ENCODE data around the gene CYBB. TPM values are rescaled to one million over a fixed set of nuclear protein-coding genes. Genes with fewer than 3 reads are reported as not detected.

The CYBB gene
- total RNA-seq, 1 donor, result not detected

DNA sequence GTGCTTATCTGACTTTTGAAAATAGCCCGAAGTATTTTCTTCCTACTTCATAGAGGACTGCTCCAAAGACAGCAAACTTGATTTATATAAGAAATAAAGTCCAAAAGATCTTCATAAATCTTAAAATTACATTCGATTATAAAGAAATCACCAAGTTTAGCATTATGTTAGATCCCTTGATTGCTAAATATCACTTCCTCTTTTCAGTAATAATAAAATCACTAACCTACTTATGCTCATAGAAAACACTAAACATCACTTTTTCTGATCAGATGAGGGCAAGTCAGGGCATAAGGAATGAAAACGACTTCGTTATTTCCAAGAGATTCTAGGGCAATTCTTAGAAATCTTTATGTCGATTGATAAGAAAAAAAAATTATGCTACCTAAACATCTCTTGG, 35.5 kb downstream of the CYBB start:
- no peak for DNase-seq (ENCODE audit: low read depth)
- H3K4me3 ChIP-seq (ENCODE audit: low read depth, low read length), result no peak overlapping the region
- TF ChIP-seq, protein P1, sequence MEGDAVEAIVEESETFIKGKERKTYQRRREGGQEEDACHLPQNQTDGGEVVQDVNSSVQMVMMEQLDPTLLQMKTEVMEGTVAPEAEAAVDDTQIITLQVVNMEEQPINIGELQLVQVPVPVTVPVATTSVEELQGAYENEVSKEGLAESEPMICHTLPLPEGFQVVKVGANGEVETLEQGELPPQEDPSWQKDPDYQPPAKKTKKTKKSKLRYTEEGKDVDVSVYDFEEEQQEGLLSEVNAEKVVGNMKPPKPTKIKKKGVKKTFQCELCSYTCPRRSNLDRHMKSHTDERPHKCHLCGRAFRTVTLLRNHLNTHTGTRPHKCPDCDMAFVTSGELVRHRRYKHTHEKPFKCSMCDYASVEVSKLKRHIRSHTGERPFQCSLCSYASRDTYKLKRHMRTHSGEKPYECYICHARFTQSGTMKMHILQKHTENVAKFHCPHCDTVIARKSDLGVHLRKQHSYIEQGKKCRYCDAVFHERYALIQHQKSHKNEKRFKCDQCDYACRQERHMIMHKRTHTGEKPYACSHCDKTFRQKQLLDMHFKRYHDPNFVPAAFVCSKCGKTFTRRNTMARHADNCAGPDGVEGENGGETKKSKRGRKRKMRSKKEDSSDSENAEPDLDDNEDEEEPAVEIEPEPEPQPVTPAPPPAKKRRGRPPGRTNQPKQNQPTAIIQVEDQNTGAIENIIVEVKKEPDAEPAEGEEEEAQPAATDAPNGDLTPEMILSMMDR (IDR thresholded peaks at IDR 0.05; ENCODE audit: insufficient read depth, low read length), result no peak

DNA sequence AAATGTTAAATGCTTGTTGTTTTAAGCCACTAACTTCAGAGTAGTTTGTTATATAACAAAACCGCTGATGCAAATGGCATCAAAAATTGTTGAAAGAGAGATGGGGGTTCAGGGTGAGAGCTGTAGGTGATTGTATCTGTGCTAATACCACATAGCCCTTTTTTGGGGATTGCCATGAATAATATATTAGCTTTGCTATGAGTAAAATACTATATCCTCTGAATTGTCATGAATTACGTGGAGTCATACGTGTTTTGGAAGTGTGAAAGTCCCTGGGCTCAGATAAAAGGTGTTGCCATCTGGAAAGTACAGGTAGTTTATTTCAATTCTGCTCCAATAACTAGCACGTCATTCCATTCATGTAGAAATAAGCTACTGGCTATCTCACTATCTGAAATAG, 36.9 kb downstream of the CYBB start:
- DNase-seq (ENCODE audit: low read depth), result no peak
- no peak overlapping the region for H3K4me3 ChIP-seq (ENCODE audit: low read depth, low read length)
- TF ChIP-seq, protein P1 (IDR thresholded peaks at IDR 0.05; ENCODE audit: insufficient read depth, low read length), result no peak

DNA sequence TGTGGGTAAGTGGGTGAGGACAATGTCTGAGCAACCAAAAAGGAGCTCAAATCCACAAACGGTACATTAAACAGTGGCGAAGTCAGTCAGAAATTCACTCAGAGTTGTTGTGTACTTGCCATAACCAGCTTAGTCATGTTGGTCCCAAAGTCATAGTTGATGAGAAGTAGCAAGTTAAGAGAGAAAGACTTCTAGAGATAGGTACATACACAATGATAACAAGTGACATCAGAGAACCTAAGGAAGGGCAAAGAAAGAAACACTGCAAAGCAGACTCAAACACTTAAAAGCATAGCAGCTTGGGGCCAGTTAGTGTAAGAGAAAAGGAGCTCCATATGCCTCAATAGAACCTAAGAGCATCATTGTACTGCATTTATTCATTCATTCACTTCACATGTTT, 37.3 kb downstream of the CYBB start:
- no peak overlapping the region for H3K4me3 ChIP-seq (ENCODE audit: low read depth, low read length)
- DNase-seq (ENCODE audit: low read depth), result no peak
- TF ChIP-seq, protein P1 (IDR thresholded peaks at IDR 0.05; ENCODE audit: insufficient read depth, low read length), result no peak

DNA sequence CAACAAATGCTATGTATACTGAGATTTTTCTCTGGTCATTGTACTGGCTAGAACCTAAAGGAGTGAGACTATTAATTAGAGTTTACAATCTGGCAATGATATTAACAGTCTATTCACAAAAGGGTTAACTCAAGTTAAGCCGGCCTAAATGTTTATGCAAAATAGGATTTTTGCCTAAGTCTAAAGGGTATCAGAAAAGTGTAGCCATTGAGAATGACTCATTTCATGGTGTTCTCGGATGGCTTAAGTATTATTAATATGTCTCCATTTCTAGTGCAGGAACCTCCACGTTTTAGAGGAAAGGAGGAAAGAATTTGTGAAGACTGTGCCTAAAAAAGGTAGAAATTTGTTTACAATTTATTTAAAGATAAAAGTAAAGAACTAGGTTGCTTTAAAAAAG, 37.7 kb downstream of the CYBB start:
- no peak for DNase-seq (ENCODE audit: low read depth)
- TF ChIP-seq, protein P1 (IDR thresholded peaks at IDR 0.05; ENCODE audit: insufficient read depth, low read length), result no peak
- no peak overlapping the region for H3K4me3 ChIP-seq (ENCODE audit: low read depth, low read length)

DNA sequence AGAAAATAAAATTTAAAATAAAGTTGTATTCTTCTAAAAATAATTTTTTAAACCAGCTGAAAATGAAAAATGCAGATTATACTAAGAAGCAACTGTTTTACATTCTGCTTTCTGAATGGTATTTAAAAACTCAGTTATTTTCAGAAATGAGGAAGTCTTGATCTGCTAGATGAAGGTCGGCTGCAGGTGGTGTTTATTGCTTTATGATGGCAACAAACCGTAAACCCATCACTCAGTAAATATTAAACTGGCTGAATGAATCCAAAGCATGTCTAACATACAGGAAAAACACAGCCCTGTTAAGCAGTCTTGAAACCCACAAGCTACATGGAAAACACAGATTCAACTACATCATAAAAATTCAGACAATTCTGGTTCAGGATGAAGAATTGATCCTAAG, 38.2 kb downstream of the CYBB start:
- DNase-seq (ENCODE audit: low read depth), result no peak
- H3K4me3 ChIP-seq (ENCODE audit: low read depth, low read length), result no peak overlapping the region
- TF ChIP-seq, protein P1 (IDR thresholded peaks at IDR 0.05; ENCODE audit: insufficient read depth, low read length), result no peak

DNA sequence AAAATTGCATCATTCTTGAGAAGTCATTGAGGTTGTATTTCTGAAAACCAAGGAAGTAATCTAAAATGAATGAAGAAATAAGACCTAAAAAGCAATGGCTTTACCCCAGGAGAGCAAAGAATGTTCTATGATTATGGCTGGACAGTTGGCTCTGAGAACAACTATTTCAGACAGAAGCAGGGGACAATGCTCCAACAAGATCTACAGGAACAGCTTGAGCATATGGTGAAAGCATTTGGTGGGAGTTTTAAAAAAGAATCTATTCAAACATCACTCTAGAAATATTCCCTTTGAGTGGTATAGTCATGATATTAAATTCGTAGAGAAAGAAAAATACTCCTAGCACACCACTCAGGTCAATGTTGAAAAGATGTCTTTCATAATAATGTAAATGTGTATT, 40.8 kb downstream of the CYBB start:
- DNase-seq (ENCODE audit: low read depth), result no peak
- no peak overlapping the region for H3K4me3 ChIP-seq (ENCODE audit: low read depth, low read length)
- TF ChIP-seq, protein P1 (IDR thresholded peaks at IDR 0.05; ENCODE audit: insufficient read depth, low read length), result no peak

DNA sequence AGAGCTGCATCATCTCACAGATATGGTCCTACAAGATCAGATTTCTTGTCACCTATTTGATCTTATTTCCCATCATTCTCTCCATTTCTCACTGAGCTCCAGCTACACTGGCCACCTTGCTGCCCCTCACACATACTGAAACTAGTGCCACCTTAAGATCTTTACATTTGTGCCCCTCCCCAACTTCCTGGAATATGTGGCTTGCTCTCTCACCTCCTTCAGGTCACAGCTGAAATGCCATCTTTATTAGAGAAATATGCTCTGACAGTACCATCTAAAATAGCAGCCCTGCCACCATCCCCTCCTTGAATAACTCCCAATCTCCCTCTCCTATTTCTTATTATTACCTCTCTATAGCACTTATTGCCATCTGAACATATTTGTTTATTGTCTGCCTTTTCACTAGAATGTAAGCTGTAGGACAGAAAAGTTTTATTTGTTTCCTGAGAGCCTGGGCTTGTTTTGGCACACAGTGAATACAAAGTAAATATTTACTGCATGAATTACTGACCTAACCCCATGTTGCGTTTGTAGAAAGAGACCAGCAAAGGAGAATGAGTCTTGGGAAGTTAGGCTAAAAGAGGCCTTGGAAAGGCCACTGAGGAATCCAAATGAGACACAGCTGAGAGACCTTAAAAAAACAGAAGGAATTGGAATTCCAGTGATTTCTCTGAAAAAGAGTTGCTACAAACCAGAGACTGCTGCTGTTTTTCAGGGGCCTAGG, 44.8 kb downstream of the CYBB start:
- TF ChIP-seq, protein P1 (IDR thresholded peaks at IDR 0.05; ENCODE audit: insufficient read depth, low read length), result no peak
- no peak overlapping the region for H3K4me3 ChIP-seq (ENCODE audit: low read depth, low read length)
- no peak for DNase-seq (ENCODE audit: low read depth)
